GM19239 (cell line): ENCODE results near the gene PKDCC.

Experiments used
- DNase-seq: peaks from one replicate; pipeline ENCODE4 v3.0.0; 2011; ENCODE audit warnings: low spot score; ENCODE audit not compliant: insufficient read length
- FAIRE-seq: peaks from 2 replicates; lab custom pipeline; 2011; peaks lifted over from hg19 to GRCh38; lab: Jason Lieb, UNC

The PKDCC gene

GRCh38 chr2:42048299-42049220, 739 bp downstream of the PKDCC start:
- FAIRE-seq: no peak

GRCh38 chr2:42049221-42050009, 1.6 kb downstream of the PKDCC start:
- DNase-seq (no peak), FAIRE-seq (no peak)

More at GRCh38 chr2:42048299-42049220, 739 bp downstream of the PKDCC start:
- no peak for DNase-seq

- DNase-seq: no peak
- FAIRE-seq: no peak
Measured at GRCh38 chr2:42050010-42050702, 2.3 kb downstream of the PKDCC start.

- FAIRE-seq (no peak), DNase-seq (no peak)
Measured at GRCh38 chr2:42050703-42051542, 3.1 kb downstream of the PKDCC start.

GRCh38 chr2:42051543-42052235, 3.9 kb downstream of the PKDCC start:
- DNase-seq (no peak), FAIRE-seq (no peak)

GRCh38 chr2:42052702-42053481, 5.1 kb downstream of the PKDCC start:
- FAIRE-seq (no peak), DNase-seq (no peak)

GRCh38 chr2:42053482-42053790, 5.6 kb downstream of the PKDCC start:
- DNase-seq (no peak), FAIRE-seq (no peak)

- no peak for FAIRE-seq
- no peak for DNase-seq
Measured at GRCh38 chr2:42053791-42054701, 6.2 kb downstream of the PKDCC start.

GRCh38 chr2:42054714-42055430, 7.1 kb downstream of the PKDCC start:
- no peak for DNase-seq
- no peak for FAIRE-seq

- DNase-seq (no peak), FAIRE-seq (no peak)
Measured at GRCh38 chr2:42055573-42056514, 8.0 kb downstream of the PKDCC start.

- DNase-seq: no peak
- FAIRE-seq: no peak
Measured at GRCh38 chr2:42057159-42057901, 9.5 kb downstream of the PKDCC start.

- no peak for DNase-seq
- no peak for FAIRE-seq
Measured at GRCh38 chr2:42057902-42058450, 10.2 kb downstream of the PKDCC start.

- FAIRE-seq (no peak), DNase-seq (no peak)
Measured at GRCh38 chr2:42059261-42059898, 11.6 kb downstream of the PKDCC start.

- DNase-seq: no peak
- FAIRE-seq: no peak
Measured at GRCh38 chr2:42060028-42060427, 12.2 kb downstream of the PKDCC start.
